HG03175 (cell line): Measurements from ENCODE around the gene NFKBIZ.

Experiments
- ATAC-seq: cut with Tn5 transposase; IDR thresholded peaks from one replicate; pipeline ENCODE4 v1.9.1; 2021; ENCODE audit warnings: mild to moderate bottlenecking, moderate library complexity; ENCODE audit not compliant: unreplicated experiment

NFKBIZ gene, protein sequence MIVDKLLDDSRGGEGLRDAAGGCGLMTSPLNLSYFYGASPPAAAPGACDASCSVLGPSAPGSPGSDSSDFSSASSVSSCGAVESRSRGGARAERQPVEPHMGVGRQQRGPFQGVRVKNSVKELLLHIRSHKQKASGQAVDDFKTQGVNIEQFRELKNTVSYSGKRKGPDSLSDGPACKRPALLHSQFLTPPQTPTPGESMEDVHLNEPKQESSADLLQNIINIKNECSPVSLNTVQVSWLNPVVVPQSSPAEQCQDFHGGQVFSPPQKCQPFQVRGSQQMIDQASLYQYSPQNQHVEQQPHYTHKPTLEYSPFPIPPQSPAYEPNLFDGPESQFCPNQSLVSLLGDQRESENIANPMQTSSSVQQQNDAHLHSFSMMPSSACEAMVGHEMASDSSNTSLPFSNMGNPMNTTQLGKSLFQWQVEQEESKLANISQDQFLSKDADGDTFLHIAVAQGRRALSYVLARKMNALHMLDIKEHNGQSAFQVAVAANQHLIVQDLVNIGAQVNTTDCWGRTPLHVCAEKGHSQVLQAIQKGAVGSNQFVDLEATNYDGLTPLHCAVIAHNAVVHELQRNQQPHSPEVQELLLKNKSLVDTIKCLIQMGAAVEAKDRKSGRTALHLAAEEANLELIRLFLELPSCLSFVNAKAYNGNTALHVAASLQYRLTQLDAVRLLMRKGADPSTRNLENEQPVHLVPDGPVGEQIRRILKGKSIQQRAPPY

DNA sequence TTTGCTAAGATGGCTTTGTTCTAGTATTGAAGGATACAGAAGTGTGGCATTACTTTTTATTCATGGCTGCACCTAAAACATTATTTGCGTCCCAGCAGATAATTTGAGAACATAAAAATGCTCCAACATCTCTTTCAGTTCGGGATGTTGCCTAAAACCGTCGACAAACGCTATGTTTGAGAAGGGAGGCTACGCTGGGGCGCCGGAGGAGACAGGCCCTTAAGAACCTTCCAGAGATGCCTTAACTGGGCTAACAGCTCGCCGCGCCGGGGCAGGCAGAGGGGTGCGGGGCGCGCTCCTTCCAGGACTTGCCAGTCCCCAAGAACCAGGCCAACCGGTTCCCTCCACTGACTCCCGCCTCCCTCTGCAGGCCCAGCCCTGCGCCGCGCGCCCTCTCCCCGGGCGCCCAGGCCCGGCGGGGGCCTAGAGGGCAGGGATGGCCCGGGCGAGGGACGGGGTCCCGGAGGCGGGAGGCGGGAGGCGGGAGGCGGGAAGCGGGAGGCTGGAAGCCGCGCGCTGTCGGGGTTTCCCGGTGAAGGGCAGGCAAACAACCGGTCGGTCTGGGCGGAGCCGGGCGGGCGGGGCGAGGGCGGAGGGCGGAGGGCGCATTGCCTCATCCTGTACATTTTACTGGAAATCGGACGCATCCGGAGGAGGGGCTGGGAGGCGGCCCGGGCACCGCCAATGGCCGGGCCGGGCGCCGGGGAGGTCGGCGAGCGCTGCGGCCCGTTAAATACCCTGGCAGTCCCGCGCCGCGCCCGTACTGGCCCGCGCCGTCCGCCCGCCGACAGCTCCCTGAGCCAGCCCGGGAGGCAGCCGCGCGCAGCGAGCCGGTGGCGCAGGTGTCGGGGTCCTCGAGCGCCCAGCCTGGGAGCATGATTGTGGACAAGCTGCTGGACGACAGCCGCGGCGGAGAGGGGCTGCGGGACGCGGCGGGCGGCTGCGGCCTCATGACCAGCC lies at the start of gene NFKBIZ:
Gene NFKBIZ (plus strand): TSS at position 761 of the 960 bp plus-strand sequence. CDS start 115 bp downstream, at position 876.
- peak; percentile 77 for ATAC-seq

DNA sequence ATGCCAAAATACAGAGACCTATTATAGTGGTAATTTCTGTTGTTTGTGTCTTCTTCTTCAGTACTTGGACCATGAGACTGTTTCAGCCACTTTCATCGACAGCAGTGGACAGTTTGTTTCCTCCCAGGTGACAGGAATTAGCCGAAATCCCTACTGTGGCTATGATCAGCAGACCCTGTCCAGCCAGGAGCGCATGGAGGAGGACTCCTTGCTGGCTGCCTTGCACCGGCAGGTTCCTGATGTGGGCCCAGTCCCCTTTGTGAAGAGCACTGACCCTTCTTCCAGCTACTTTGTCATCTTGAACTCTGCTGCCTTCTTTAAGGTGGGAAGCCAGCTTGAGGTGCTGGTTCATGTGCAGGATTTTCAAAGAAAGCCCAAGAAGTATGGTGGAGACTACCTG lies 48.1 kb upstream of the NFKBIZ start:
- ATAC-seq = no peak

DNA sequence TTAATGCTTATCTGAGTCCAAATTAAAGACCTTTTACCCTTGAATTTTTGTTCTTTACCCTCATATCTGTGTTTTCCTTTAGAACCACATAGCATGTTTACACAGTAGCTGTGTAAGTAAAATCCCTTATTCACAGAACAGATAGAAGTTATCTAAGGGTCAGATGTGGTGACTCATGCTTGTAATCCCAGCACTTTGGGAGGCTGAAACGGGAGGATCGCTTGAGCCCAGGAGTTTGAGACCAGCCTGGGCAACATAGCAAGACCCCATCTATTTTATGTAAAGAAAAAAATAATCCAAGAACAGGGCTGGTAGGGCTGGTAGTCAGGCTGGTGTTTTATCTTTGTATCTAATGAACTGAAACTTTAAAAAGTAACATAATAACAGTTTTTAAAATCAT lies 47.1 kb upstream of the NFKBIZ start:
- no peak for ATAC-seq

DNA sequence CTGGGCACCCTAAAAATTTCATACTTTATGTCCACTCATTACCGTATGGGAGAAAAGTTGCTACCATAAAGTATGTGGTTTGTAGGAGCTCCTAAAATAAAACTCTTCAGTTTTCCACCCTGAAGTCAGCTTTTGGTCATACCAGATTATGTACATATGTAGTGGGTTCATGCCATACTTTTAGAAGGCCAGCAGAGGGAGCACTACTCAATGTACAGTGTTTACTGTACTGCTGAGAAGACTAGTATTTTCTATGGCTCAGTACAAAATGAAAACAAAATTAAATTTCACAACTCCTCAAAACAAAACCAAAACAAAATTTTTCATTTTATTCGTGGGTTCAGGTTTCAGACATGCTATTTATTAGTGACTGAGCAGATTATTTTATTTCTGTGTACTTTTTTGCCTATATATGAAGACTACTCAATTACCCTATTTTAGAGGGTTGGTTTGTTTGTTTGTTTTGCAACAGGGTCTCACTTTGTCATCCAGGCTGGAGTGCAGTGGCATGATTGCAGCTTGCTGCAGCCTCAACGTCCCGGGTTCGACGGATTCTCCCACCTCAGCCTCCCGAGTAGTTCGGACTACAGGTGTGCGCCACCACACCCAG lies 46.0 kb upstream of the NFKBIZ start:
- ATAC-seq = peak; percentile 98

DNA sequence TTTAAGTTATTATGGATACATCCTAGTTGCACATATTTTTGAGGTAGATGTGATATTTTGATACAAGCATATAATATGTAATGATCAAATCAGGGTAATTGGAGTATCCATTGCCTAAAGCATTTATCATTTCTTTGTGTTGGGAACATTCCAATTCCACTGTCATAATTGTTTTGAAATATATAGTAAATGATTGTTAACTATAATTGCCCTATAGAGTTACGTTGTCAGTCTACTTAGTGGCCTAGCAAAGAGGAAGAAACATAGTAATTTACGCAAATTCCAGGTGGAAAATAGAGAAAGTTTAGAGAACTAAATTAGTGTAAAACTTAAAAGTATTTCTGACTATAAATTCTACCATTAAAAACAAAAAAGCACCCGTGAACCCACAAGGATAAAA lies 45.4 kb upstream of the NFKBIZ start:
- ATAC-seq = no peak

DNA sequence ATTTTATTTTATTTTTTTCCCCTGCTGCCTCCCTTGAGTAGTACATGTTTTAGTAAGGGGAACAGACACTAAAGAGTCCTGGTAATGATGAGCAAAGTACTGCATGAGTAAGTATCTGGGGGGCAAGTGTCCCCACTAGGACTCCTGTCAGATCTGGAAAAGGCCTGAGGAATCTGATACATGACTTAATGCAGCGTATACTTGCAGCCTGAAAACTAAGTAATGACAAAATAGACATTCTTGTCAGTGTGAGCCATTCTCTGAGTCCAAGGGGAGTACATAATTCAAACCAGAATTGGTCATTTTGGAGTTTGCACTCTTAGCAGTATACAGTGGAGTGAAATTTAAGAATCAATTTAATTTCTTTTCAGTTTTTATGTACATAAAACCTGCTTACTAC lies 42.8 kb upstream of the NFKBIZ start:
- no peak for ATAC-seq

DNA sequence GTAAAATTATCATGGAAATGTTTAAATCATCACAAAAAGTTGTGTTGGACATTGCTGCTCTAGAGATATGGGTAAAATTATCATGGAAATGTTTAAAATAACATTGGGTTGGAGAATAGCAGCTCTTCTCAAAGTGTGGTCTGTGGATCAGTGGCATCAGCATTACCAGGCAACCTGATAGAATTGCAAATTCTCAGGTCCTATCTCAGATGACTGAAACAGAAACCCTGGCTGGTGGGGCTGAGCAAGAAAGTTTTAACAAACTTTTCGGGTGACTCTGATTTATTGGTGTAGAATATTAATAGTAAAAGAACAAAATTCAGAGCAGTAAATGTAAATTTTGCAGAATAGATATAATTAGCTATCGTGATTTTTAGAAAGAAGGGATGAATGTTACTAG lies 41.4 kb upstream of the NFKBIZ start:
- peak; percentile 41 for ATAC-seq

DNA sequence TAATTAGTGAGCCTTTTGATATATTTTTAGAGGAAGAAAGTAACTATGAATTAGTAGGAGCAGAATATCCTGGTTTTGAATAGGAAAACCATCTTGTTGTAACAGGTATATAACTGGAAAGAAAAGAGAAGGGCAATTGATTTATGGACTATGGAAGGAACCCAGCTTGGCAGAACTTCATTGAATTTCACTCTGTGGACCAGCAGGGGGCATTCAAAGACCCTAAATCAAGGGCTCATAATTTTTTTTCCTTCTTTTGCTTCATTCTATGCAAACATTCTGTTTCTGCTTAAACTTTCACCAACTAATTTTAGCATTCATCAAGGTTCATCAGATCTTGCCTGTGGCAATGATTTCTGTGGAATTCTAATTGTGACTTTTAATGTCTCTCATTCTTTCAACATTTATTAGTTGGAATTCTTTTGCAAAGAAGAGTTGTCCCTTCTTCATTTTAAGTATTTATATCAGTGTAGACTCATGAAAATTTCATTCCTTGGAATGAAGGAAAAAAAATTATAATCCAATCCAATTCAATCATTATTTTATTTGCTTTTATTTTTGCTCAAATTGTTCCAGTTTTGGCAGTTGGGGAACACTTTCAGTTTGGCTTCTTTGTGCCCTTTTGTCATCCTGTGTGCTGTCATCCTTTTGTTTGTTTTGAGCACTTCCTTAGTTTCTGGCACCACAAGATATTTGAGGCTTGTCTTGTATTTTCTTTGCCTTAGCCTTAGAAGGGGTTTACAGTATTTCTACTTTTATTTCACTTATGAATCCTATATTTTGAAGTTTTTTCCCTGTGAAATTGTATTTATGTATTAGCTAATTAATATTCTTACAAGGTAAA lies 39.9 kb upstream of the NFKBIZ start:
- peak; percentile 61 for ATAC-seq

DNA sequence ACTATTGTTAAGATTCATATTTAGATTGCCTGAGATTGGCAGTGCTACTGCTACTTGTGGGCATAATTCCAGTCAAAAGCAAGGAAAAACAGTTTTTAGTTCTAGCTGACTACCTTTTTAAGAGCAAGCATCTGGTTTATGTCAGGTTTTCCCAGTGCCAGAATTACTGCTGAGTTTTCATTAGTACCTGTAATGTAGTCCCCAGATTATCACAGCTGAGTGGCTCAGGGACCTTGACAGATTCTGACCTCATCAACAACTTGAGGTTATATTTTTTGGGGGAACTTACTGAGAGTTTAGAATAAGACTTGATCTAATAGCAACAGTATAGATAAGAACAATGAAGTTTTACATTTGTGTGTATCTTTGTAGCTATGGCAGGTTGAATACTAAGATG lies 39.3 kb upstream of the NFKBIZ start:
- ATAC-seq = no peak

DNA sequence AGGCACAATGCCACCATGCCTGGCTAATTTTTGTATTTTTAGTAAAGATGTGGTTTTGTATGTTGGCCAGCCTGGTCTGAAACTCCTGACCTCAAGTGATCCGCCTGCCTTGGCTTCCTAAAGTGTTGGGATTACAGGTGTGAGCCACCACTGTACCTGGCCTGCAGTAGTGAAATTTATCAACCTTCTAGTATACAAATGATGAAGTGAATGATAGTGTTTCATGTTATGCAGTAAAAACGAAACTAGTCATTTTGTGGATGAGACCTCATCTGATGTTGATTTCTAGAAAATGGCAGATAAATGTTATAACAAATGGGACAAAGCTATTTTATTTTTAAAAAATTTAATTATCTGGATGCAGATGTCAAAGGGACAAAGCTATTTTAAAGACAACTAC lies 37.4 kb upstream of the NFKBIZ start:
- no peak for ATAC-seq

DNA sequence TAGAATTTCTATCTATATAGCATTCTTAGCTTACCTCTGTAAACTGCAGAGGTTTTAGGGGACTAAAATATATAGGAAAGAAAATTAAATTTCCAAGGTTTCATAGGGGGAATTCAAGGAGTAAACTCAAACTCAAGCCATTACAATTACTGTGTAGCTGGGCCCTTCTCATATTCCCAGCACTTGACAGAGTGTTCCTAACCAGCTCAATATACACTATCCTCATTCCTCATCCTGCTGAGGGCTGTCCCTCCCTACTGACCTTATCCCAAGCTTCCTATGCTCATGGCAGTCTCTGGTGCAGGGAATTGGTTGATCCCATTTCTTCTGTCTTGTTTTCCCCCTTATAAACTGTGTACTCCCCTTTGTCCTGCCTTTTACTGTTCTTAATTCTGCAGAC lies 36.4 kb upstream of the NFKBIZ start:
- no peak for ATAC-seq

DNA sequence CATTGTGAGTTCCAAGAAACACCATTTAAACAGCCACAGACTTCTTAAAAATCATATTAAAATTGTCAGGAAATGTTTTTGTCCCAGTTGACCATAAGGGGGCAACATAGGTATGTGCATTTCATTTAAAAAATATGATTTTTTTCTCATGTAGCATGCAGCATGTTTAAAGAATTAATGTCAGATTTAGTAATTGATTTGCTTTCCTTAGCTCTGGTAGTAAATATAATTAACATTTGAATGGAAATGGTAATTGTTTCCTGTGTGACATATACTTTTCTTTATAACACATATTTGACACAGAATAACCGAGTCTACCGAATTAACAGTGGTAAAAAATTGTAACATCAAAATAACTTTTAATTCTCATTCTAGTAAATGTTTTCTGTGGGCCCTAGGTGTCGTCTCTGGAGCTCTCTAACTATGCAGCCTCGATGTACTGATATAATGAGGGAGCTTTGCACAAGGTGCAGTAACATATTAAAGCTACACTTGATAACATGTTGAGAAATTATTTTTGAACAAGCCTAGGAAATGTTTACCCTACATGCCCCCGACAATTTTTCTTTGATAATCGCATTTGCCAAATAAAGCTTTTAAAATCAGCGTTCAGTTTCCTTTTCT lies 35.4 kb upstream of the NFKBIZ start:
- ATAC-seq = no peak

DNA sequence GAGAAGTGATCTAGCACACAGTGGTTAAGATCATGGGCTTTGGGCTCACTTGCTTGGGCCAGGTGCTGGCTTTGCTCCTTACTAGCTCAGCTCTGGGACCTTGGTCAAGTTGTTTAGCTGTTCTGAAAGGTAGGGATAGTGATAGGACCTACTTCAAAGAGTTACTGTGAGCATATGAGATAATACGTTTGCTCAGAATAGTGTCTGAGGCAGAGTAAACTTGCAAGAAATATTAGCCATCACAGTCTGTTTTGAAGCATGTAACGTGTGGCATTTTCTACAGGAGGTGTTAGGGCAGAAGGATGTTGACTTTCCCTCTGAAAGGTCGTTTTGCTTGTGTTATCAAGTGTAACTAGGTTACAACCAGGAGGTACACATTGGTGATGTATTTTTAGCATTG lies 34.5 kb upstream of the NFKBIZ start:
- peak; percentile 61 for ATAC-seq

DNA sequence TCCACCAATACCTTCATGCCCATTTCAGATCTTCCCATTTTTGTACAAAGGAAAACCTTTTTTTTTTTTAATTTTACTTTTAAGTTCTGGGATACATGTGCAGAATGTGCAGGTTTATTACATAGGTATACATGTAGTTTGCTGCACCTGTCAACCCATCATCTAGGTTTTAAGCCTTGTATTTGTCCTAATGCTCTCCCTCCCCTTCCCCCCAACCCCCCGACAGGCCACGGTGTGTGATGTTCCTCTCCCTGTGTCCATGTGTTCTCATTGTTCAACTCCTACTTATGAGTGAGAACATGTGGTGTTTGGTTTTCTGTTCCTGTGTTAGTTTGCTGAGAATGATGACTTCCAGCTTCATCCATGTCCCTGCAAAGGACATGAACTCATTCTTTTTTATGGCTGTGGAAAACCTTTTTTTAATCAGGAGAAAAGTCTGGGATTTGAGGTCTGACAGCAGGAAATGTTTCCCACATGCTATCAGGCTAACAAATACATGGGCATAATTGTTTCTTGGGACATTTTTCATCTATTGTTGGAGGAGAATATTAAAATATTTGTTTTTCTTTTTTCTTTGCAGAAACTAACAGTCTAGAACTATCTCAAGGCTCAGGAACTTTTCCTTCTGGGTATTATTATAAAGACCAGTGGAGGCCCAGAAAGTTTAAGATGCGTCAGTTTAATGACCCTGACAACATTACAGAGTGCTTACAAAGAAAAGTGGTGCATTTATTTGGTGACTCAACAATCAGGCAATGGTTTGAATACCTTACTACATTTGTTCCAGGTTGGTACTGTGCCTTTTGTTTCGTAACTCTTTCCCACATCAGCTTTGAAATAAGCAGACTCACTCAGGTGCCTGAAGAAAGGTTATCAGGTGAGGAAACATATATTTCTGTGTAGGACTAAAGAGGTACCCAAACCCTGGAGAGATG lies 32.8 kb upstream of the NFKBIZ start:
- no peak for ATAC-seq

DNA sequence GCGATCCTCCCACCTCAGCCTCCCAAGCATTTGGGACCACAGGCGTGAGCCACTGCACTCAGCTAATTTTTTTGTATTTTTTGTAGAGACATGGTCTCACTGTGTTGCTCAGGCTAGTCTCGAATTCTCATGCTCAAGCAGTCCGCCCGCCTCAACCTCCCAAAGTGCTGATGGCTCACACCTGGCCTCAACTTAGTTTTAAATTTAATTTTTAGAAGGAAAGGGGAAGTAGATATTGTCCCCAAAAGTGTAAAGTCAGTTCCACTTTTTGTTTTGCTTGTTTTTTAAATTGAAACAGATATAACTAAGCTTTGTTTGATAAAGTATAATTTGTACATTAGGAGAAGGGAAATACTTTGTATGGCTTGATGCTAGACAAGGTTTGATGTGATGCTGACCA lies 31.3 kb upstream of the NFKBIZ start:
- peak; percentile 37 for ATAC-seq

DNA sequence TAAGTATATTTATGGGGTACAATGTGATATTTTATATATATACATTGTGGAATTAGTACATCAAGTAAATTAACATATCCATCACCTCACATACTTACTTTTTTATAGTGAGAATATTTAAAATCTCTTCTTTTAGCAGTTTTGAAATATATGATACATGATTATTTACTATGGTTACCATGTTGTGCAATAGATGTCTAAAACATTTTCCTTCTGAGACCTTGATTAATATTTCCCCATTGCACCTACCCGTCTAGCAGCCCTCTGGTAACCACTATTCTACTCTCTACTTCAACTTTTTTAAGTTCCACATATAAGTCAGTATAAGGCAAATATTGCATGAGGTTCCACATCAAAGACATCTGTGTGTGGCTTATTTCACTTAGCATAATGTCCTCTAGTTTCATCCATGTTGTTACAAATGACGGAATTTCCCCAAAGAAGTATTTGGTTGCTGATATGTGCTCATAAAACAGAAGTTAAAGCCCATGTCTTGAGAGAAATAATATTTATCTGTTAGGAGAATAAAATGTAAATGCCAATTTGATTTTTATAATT lies 29.6 kb upstream of the NFKBIZ start:
- no peak for ATAC-seq

DNA sequence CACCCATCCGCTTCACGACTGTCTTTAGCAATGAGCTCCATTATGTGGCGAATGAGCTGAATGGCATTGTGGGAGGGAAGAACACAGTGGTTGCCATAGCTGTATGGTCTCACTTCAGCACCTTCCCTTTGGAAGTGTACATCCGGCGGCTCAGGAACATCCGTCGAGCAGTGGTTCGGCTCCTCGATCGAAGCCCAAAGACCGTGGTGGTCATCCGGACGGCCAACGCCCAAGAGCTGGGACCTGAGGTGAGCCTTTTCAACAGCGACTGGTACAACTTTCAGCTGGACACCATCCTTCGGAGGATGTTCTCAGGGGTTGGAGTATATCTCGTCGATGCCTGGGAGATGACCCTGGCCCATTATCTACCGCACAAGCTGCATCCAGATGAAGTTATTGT lies 27.8 kb upstream of the NFKBIZ start:
- no peak for ATAC-seq

DNA sequence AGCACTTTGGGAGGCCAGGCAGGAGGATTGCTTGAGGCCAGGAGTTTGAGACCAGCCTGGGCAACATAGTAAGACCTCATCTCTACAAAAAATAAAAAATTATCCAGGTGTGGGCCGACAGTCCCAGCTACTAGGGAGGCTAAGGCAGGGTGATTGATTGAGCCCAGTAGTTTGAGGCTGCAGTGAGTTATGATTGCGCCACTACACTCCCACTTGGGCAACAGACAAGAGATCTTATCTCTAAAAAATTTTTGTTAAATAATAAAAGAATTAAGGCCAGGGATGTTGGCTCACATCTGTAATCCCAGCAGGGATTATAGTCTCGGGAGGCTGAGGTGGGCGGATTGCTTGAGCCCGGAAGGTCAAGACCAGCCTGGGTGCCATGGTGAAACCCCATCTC lies 25.8 kb upstream of the NFKBIZ start:
- ATAC-seq = no peak
